ENCODE data around the gene MLH3.

- no peak for TF ChIP-seq EZH2 (IDR thresholded peaks at IDR 0.05; ENCODE audit: low read length)
- no peak for TF ChIP-seq CTCF (optimal IDR thresholded peaks at IDR 0.05 in 1 of 3, IDR thresholded peaks at IDR 0.05 in 1 of 3, conservative IDR thresholded peaks at IDR 0.05 in 1 of 3; ENCODE audit: extremely low read depth in 1 of 3, insufficient read depth in 2 of 3, low read length in 3 of 3)
Measured at GRCh38 chr14:74965486-74966153, 85.6 kb downstream of the MLH3 start.

Measured in keratinocyte (primary cell).